ENCODE measurements around the gene TREML4.

DNA sequence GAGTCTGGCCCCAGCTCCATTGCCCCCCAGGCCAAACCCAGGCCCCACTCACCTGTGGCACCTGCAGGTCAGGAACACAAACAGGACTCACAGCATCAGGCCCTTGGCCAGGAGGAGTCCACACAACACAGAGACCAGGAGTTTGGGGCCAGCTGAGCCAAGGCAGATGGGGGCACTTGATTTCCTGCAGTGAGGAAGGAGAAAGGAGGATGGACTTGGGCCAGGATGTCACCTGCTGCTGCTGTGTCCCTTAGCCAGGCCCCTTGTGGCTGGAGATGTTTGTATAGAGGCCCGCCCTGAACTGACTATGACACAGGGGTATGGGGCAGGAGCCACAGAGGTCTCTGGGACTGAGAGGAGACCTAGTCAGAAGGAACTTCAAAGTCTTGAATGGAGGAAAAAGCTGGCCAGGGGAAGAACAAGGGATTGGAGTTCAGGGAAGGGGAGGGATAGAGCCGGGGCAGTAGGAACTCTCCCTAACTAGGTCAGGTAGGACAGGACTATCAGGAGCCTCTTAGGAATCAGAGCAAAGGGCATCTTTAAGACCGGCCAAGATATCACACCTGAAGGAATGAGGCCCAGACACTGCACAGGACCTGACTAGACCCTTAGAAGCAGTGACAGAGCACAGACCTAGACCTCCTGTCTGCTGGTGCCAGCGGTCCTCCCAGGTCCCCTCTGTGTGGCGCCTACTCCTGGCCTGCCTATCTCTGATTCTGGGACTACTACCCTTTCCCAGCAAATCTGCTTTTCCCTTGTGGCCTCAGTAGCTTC, 18.4 kb upstream of the TREML4 start:
- TF ChIP-seq, protein P1, sequence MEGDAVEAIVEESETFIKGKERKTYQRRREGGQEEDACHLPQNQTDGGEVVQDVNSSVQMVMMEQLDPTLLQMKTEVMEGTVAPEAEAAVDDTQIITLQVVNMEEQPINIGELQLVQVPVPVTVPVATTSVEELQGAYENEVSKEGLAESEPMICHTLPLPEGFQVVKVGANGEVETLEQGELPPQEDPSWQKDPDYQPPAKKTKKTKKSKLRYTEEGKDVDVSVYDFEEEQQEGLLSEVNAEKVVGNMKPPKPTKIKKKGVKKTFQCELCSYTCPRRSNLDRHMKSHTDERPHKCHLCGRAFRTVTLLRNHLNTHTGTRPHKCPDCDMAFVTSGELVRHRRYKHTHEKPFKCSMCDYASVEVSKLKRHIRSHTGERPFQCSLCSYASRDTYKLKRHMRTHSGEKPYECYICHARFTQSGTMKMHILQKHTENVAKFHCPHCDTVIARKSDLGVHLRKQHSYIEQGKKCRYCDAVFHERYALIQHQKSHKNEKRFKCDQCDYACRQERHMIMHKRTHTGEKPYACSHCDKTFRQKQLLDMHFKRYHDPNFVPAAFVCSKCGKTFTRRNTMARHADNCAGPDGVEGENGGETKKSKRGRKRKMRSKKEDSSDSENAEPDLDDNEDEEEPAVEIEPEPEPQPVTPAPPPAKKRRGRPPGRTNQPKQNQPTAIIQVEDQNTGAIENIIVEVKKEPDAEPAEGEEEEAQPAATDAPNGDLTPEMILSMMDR (IDR thresholded peaks at IDR 0.05), result no peak
- TF ChIP-seq TFCP2L1 (CRISPR knock-in tag; IDR thresholded peaks at IDR 0.05) (no peak), RAD21 (conservative IDR thresholded peaks at IDR 0.05 in 1 of 2, IDR thresholded peaks at IDR 0.05 in 1 of 2) (no peak)
- TF ChIP-seq, protein P2, sequence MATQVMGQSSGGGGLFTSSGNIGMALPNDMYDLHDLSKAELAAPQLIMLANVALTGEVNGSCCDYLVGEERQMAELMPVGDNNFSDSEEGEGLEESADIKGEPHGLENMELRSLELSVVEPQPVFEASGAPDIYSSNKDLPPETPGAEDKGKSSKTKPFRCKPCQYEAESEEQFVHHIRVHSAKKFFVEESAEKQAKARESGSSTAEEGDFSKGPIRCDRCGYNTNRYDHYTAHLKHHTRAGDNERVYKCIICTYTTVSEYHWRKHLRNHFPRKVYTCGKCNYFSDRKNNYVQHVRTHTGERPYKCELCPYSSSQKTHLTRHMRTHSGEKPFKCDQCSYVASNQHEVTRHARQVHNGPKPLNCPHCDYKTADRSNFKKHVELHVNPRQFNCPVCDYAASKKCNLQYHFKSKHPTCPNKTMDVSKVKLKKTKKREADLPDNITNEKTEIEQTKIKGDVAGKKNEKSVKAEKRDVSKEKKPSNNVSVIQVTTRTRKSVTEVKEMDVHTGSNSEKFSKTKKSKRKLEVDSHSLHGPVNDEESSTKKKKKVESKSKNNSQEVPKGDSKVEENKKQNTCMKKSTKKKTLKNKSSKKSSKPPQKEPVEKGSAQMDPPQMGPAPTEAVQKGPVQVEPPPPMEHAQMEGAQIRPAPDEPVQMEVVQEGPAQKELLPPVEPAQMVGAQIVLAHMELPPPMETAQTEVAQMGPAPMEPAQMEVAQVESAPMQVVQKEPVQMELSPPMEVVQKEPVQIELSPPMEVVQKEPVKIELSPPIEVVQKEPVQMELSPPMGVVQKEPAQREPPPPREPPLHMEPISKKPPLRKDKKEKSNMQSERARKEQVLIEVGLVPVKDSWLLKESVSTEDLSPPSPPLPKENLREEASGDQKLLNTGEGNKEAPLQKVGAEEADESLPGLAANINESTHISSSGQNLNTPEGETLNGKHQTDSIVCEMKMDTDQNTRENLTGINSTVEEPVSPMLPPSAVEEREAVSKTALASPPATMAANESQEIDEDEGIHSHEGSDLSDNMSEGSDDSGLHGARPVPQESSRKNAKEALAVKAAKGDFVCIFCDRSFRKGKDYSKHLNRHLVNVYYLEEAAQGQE (IDR thresholded peaks at IDR 0.05), result no peak
